A549 (cell line): ENCODE data around the gene NSD2. TPM values are rescaled to one million over a fixed set of nuclear protein-coding genes. Genes with fewer than 3 reads are reported as not detected.

Experiments
- ATAC-seq, 2 experiments: fragments of 200-7000 bp in 1 of 2; fragments of >200 bp in 1 of 2; cut with Nextera tagmentation in 1 of 2; cut with Tn5 transposase in 1 of 2; 3 replicates each; pipeline versions ENCODE4 v1.8.0 to v1.9.1; 2018 to 2020; ENCODE audit warnings: mild to moderate bottlenecking in 1 of 2, moderate library complexity in 1 of 2
- CTCF ChIA-PET: fragments of 300-600 bp; sonication (Branson Sonifier 250); formaldehyde crosslinking; extraction: SDS; loops from one replicate; lab custom pipeline; 2021; ENCODE audit warnings: antibody characterized with exemption, inconsistent platforms; lab: Yijun Ruan, JAX
- POLR2A ChIA-PET: fragments of 350-600 bp; formaldehyde crosslinking; extraction: SDS; loops from one replicate; lab custom pipeline; 2021; ENCODE audit warnings: antibody characterized with exemption, inconsistent platforms; lab: Yijun Ruan, JAX
- DNase-seq, 2 experiments: peaks; one replicate each; pipeline versions ENCODE4 v3.0.0 to v3.0.0-alpha.2; 2011 to 2016; ENCODE audit warnings: low read depth in 1 of 2, low spot score in 1 of 2
- FAIRE-seq: peaks from 2 replicates; lab custom pipeline; 2011; peaks lifted over from hg19 to GRCh38; lab: Jason Lieb, UNC
- H3K27ac ChIP-seq, 2 experiments: fragments of >200 bp; sonication (Bioruptor Twin); formaldehyde crosslinking; 3 replicates each; pipeline ENCODE4 v1.5.1; 2016 to 2017
- H3K4me1 ChIP-seq: fragments of >200 bp; sonication (Bioruptor Twin); formaldehyde crosslinking; 3 replicates; pipeline ENCODE4 v1.6.1; 2016
- H3K4me2 ChIP-seq: fragments of >200 bp; sonication (Bioruptor Twin); formaldehyde crosslinking; 3 replicates; pipeline ENCODE4 v1.6.1; 2016
- H3K4me3 ChIP-seq: fragments of >200 bp; sonication (Bioruptor Twin); formaldehyde crosslinking; 3 replicates; pipeline ENCODE4 v1.5.1; 2016
- H3K9me3 ChIP-seq: fragments of >200 bp; sonication (Bioruptor Twin); formaldehyde crosslinking; 3 replicates; pipeline ENCODE4 v1.6.1; 2016
- CHD4 ChIP-seq: fragments of 200-600 bp; sonication (generic); IDR thresholded peaks from 2 replicates; pipeline ENCODE4 v1.6.1; 2016; ENCODE audit warnings: antibody characterized with exemption, mild to moderate bottlenecking, borderline replicate concordance
- EHF ChIP-seq: fragments of 250-450 bp; sonication (Bioruptor Pico); IDR thresholded peaks from 2 replicates; pipeline ENCODE4 v1.5.0; 2020; ENCODE audit warnings: mild to moderate bottlenecking
- ESRRA ChIP-seq: fragments of 150-350 bp; IDR thresholded peaks from 2 replicates; pipeline ENCODE4 v1.6.1; 2014; ENCODE audit warnings: mild to moderate bottlenecking, low read length, borderline replicate concordance
- HDAC2 ChIP-seq: fragments of 200-600 bp; sonication (generic); IDR thresholded peaks from 2 replicates; pipeline ENCODE4 v1.6.1; 2016
- HOXB5 ChIP-seq: fragments of 250-450 bp; sonication (Bioruptor Pico); IDR thresholded peaks from 2 replicates; pipeline ENCODE4 v1.5.0; 2020; ENCODE audit warnings: mild to moderate bottlenecking, moderate library complexity
- JUN ChIP-seq, 2 experiments: fragments of >200 bp; sonication (Bioruptor Twin); formaldehyde crosslinking; IDR thresholded peaks; 2 replicates in 1 of 2; 3 replicates in 1 of 2; pipeline ENCODE4 v1.6.1; 2016 to 2017
- JUNB ChIP-seq: fragments of >200 bp; sonication (Bioruptor Twin); formaldehyde crosslinking; IDR thresholded peaks from 2 replicates; pipeline ENCODE4 v1.6.1; 2016
- KDM1A ChIP-seq: fragments of 200-600 bp; sonication (generic); IDR thresholded peaks from 2 replicates; pipeline ENCODE4 v1.6.1; 2016; ENCODE audit warnings: low read depth, mild to moderate bottlenecking
- KDM5A ChIP-seq: fragments of 200-600 bp; sonication (generic); IDR thresholded peaks from 2 replicates; pipeline ENCODE4 v1.6.1; 2016; ENCODE audit warnings: antibody characterized with exemption, mild to moderate bottlenecking
- MAZ ChIP-seq: fragments of 150-350 bp; IDR thresholded peaks from 2 replicates; pipeline ENCODE4 v1.6.1; 2014; ENCODE audit warnings: antibody characterized with exemption, low read depth, low read length, borderline replicate concordance
- NPAS2 ChIP-seq: fragments of 250-450 bp; sonication (Bioruptor Pico); IDR thresholded peaks from 2 replicates; pipeline ENCODE4 v1.8.0; 2022; ENCODE audit warnings: mild to moderate bottlenecking, moderate library complexity, borderline replicate concordance
- NR3C1 ChIP-seq: fragments of >200 bp; sonication (Bioruptor Twin); formaldehyde crosslinking; IDR thresholded peaks from 3 replicates; pipeline ENCODE4 v1.6.1; 2017
- PHF8 ChIP-seq: fragments of 200-600 bp; sonication (generic); IDR thresholded peaks from 2 replicates; pipeline ENCODE4 v1.6.1; 2016; ENCODE audit warnings: low read depth, mild to moderate bottlenecking, antibody characterized with exemption, moderate library complexity, borderline replicate concordance
- POLR2A ChIP-seq: IDR thresholded peaks from 2 replicates; pipeline ENCODE4 v1.6.1; 2012; ENCODE audit warnings: mild to moderate bottlenecking, low read length
- RCOR1 ChIP-seq: fragments of 150-350 bp; IDR thresholded peaks from 2 replicates; pipeline ENCODE4 v1.6.1; 2014; ENCODE audit warnings: antibody characterized with exemption, low read length, low read depth
- RNF2 ChIP-seq: fragments of 200-600 bp; sonication (generic); IDR thresholded peaks from 2 replicates; pipeline ENCODE4 v1.6.1; 2016; ENCODE audit warnings: low read depth, mild to moderate bottlenecking, antibody characterized with exemption, moderate library complexity, borderline replicate concordance
- SREBF2 ChIP-seq: fragments of 450-650 bp; IDR thresholded peaks from 2 replicates; pipeline ENCODE4 v1.6.1; 2014; ENCODE audit warnings: mild to moderate bottlenecking, moderate library complexity
- TP53 ChIP-seq: fragments of 250-450 bp; sonication (Bioruptor Pico); IDR thresholded peaks from 2 replicates; pipeline ENCODE4 v1.5.0; 2021; ENCODE audit warnings: mild to moderate bottlenecking, moderate library complexity
- ZC3H11A ChIP-seq: fragments of 450-650 bp; IDR thresholded peaks from 2 replicates; pipeline ENCODE4 v1.6.1; 2014; ENCODE audit warnings: antibody characterized with exemption, mild to moderate bottlenecking
- ZFP36 ChIP-seq: fragments of 450-650 bp; IDR thresholded peaks from 2 replicates; pipeline ENCODE4 v1.6.1; 2014; ENCODE audit warnings: borderline replicate concordance; ENCODE audit not compliant: partially characterized antibody
- ZNF302 ChIP-seq: fragments of 250-450 bp; sonication (Bioruptor Pico); IDR thresholded peaks from 2 replicates; pipeline ENCODE4 v1.9.0; 2021; ENCODE audit warnings: inconsistent platforms, mild to moderate bottlenecking, moderate library complexity
- ZSCAN20 ChIP-seq: fragments of 250-450 bp; sonication (Bioruptor Pico); IDR thresholded peaks from 2 replicates; pipeline ENCODE4 v1.8.0; 2022; ENCODE audit warnings: mild to moderate bottlenecking, moderate library complexity
- WGBS: methylation state at CpG from one replicate; pipeline ENCODE4 v1.1.6; 2017; ENCODE audit errors: missing lambda C conversion rate; 5-methylcytosine and 5-hydroxymethylcytosine counted together
- polyA plus RNA-seq, 4 experiments: library from polyadenylated mRNA; depleted of rRNA in 3 of 4; stranded (reverse); fragments of >200 nt; fragmentation: RNase III in 1 of 4; extraction: RNeasy Plus Mini Kit Qiagen cat#74134 plus additional on column Dnase treatment in 1 of 4; gene quantifications; 2 replicates in 3 of 4; 3 replicates in 1 of 4; pipeline ENCODE4 v1.2.3, GENCODE V29; 2011 to 2017
- TF ChIP-seq, protein P1 (sequence below): fragments of >200 bp; sonication (Bioruptor Twin); formaldehyde crosslinking; IDR thresholded peaks from 2 replicates; pipeline ENCODE4 v1.6.1; 2016
- TF ChIP-seq, protein P2 (sequence below): fragments of 450-650 bp; IDR thresholded peaks from 2 replicates; pipeline ENCODE4 v1.6.1; 2014; ENCODE audit warnings: antibody characterized with exemption
- TF ChIP-seq, protein P3 (sequence below): IDR thresholded peaks from 2 replicates; pipeline ENCODE4 v1.6.1; 2012

The NSD2 gene
- polyA plus RNA-seq, 2 of the 4 experiments (the other 2 are of a cell fraction) = 43.8 to 49.3 TPM

DNA sequence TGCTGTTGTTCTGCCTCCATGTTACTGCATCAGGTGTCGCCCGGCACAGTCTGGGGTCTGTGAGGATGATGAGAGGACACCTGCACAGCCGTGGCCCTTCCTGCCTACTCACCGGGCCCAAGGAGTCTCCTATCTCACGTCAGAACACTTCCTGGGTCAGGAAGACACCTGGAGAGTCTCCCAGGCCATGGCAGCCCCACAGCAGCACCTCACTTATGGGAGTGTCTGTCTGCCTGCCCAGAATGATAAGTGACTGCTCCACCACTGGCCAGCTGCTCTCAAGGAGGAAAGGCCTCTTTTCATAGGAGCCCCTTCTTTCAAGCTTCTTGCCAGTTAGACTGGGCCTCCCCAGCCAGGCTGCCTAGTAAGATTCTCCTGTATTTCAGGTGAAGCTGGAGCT lies 81.5 kb downstream of the NSD2 start:
- Histone ChIP-seq H3K9me3 (no peaks in the 10 kb centered on the region), H3K27ac (no peak overlapping the region), H3K4me2 (no peak overlapping the region), H3K4me3 (no peak overlapping the region), H3K4me1 (no peaks in the 10 kb centered on the region)
- DNase-seq (no peak), FAIRE-seq (no peak), ATAC-seq (no peak)
- TF ChIP-seq, protein P1, sequence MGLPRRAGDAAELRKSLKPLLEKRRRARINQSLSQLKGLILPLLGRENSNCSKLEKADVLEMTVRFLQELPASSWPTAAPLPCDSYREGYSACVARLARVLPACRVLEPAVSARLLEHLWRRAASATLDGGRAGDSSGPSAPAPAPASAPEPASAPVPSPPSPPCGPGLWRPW = no peak
- TF ChIP-seq KDM1A (no peak), TP53 (CRISPR knock-in tag) (no peak), JUNB (no peak), HOXB5 (CRISPR knock-in tag) (no peak), ZNF302 (no peak), EHF (no peak), PHF8 (no peak), HDAC2 (no peak), ZFP36 (no peak), KDM5A (no peak), SREBF2 (no peak), ZC3H11A (no peak), JUN (IDR thresholded peaks at IDR 0.05) (no peak), POLR2A (no peak), RCOR1 (no peak), NR3C1 (no peak)
- TF ChIP-seq, protein P2, sequence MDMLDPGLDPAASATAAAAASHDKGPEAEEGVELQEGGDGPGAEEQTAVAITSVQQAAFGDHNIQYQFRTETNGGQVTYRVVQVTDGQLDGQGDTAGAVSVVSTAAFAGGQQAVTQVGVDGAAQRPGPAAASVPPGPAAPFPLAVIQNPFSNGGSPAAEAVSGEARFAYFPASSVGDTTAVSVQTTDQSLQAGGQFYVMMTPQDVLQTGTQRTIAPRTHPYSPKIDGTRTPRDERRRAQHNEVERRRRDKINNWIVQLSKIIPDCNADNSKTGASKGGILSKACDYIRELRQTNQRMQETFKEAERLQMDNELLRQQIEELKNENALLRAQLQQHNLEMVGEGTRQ = no peak
- POLR2A ChIA-PET = no interaction called here
- CTCF ChIA-PET = interaction anchor here (1.6 kb wide), 1 partner anchor 39 kb away, joined by 3 read pairs; no protein-coding TSS in a partner anchor
- 96% methylated on average over 4 of the region's 5 CpGs for WGBS

DNA sequence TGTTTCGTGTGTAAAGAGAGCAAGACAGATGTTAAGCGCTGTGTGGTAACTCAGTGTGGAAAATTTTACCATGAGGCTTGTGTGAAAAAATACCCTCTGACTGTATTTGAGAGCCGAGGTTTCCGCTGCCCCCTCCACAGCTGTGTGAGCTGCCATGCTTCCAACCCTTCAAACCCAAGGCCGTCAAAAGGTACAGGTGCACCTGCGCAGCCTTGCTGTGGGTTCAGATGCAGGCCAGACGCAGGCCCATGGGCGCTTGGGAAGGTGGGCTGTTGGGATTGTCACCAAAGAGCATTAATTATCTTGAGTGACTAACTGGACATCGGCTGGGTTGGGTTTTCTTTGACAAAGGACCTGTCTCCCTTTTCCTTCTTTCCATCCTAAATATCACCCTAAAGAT lies 82.1 kb downstream of the NSD2 start:
- H3K4me2 ChIP-seq = no peak overlapping the region
- POLR2A ChIA-PET = no interaction called here
- no peak overlapping the region for H3K4me3 ChIP-seq
- TF ChIP-seq, protein P3, sequence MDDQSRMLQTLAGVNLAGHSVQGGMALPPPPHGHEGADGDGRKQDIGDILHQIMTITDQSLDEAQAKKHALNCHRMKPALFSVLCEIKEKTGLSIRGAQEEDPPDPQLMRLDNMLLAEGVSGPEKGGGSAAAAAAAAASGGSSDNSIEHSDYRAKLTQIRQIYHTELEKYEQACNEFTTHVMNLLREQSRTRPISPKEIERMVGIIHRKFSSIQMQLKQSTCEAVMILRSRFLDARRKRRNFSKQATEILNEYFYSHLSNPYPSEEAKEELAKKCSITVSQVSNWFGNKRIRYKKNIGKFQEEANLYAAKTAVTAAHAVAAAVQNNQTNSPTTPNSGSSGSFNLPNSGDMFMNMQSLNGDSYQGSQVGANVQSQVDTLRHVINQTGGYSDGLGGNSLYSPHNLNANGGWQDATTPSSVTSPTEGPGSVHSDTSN = no peak
- TF ChIP-seq JUNB (no peak), MAZ (no peak), NPAS2 (CRISPR knock-in tag) (no peak)
- ATAC-seq (no peak), FAIRE-seq (no peak), DNase-seq (no peak)
- 92% methylated on average over 9 of the region's 9 CpGs for WGBS
- no peaks in the 10 kb centered on the region for H3K9me3 ChIP-seq
- H3K4me1 ChIP-seq = no peaks in the 10 kb centered on the region
- CTCF ChIA-PET = no interaction called here
- H3K27ac ChIP-seq = no peak overlapping the region

DNA sequence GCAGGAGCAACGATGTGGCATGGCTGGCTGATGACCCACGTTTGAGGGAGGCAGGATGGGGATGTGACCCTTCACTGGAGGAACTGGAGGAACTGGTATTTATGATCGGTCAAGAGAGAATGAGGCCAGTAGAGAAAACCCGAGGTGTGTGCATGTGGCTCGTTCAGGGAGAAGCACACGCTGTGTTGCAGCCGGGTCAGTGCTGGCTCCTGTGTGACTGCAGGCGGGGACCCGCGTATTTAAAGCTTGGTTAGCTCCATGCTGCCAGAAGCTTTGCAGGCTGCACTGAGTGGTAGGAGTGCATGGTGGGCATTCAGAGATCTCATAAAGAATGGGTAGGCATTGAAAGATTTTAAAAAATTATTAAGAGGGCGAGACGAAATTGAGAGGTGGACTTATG lies 85.4 kb downstream of the NSD2 start:
- Histone ChIP-seq H3K4me2 (no peak overlapping the region), H3K27ac (no peak overlapping the region), H3K4me3 (no peak overlapping the region), H3K4me1 (no peaks in the 10 kb centered on the region), H3K9me3 (no peaks in the 10 kb centered on the region)
- 96% methylated on average over 12 of the region's 12 CpGs for WGBS
- DNase-seq = no peak
- ATAC-seq = no peak
- ChIA-PET CTCF (interaction anchor here (0.7 kb wide), 1 partner anchor 14 kb away, joined by 3 read pairs; no protein-coding TSS in a partner anchor), POLR2A (no interaction called here)
- TF ChIP-seq TP53 (CRISPR knock-in tag) (no peak), RNF2 (no peak), ZSCAN20 (CRISPR knock-in tag) (no peak), NPAS2 (CRISPR knock-in tag) (no peak), ESRRA (no peak), HOXB5 (CRISPR knock-in tag) (no peak), EHF (no peak), CHD4 (no peak), PHF8 (no peak), SREBF2 (no peak), JUNB (no peak)
- TF ChIP-seq, protein P3 = no peak
- FAIRE-seq = no peak
